ENCODE measurements around the gene DNAJC16.
A peak's percentile ranks its signal among the peaks of the same experiment; 100 is the strongest.
"Not testable (repeated sequence)": the region's sequence is repeated elsewhere in the genome, so short reads cannot be mapped to it uniquely, and the experiment has no call there.

DNAJC16 gene

GRCh38 chr1:15578921-15579682 is 52.5 kb downstream of the DNAJC16 start:
- H3K4me3 ChIP-seq (ENCODE audit: low read depth, low read length), result no peak overlapping the region

GRCh38 chr1:15579683-15580047 is 53.0 kb downstream of the DNAJC16 start:
- no peak overlapping the region for H3K4me3 ChIP-seq (ENCODE audit: low read depth, low read length)

GRCh38 chr1:15583016-15583706 is 56.5 kb downstream of the DNAJC16 start:
- H3K4me3 ChIP-seq (ENCODE audit: low read depth, low read length), result no peak overlapping the region

GRCh38 chr1:15584489-15585363 is 58.1 kb downstream of the DNAJC16 start, which contains the start of gene AGMAT:
Gene AGMAT (minus strand): TSS chr1:15585051. CDS start chr1:15584967, 84 bp downstream.
- H3K4me3 ChIP-seq (ENCODE audit: low read depth, low read length), result peak within 1 kb of the TSS; percentile 45

GRCh38 chr1:15592285-15592684 is 65.6 kb downstream of the DNAJC16 start:
- H3K4me3 ChIP-seq (ENCODE audit: low read depth, low read length), result no peak overlapping the region

GRCh38 chr1:15595809-15596617 is 69.4 kb downstream of the DNAJC16 start:
- no peak overlapping the region for H3K4me3 ChIP-seq (ENCODE audit: low read depth, low read length)

- no peak overlapping the region for H3K4me3 ChIP-seq (ENCODE audit: low read depth, low read length)
These were observed 71.8 kb downstream of the DNAJC16 start for GRCh38 chr1:15598436-15598835.

GRCh38 chr1:15603050-15603965 is 76.7 kb downstream of the DNAJC16 start:
- H3K4me3 ChIP-seq (ENCODE audit: low read depth, low read length), result peak overlapping the region; percentile 48

- not testable (repeated sequence) for H3K4me3 ChIP-seq (ENCODE audit: low read depth, low read length)
These were observed 77.3 kb downstream of the DNAJC16 start for GRCh38 chr1:15603966-15604282.

GRCh38 chr1:15604400-15604799 is 77.8 kb downstream of the DNAJC16 start:
- H3K4me3 ChIP-seq (ENCODE audit: low read depth, low read length), result not testable (repeated sequence)

- H3K4me3 ChIP-seq (ENCODE audit: low read depth, low read length), result no peak overlapping the region
These were observed 79.0 kb downstream of the DNAJC16 start for GRCh38 chr1:15605398-15606383.

GRCh38 chr1:15609631-15610030 is 83.0 kb downstream of the DNAJC16 start:
- no peak overlapping the region for H3K4me3 ChIP-seq (ENCODE audit: low read depth, low read length)

GRCh38 chr1:15610167-15610566 is 83.5 kb downstream of the DNAJC16 start:
- no peak overlapping the region for H3K4me3 ChIP-seq (ENCODE audit: low read depth, low read length)

- peak overlapping the region; percentile 53 for H3K4me3 ChIP-seq (ENCODE audit: low read depth, low read length)
These were observed 89.9 kb downstream of the DNAJC16 start for GRCh38 chr1:15616373-15617172.

GRCh38 chr1:15617173-15618076 is 90.8 kb downstream of the DNAJC16 start, which contains the start of gene DDI2:
Gene DDI2 (plus strand): TSS chr1:15617458. CDS start chr1:15617671, 213 bp downstream.
- peak within 1 kb of the TSS; percentile 99 for H3K4me3 ChIP-seq (ENCODE audit: low read depth, low read length)

- peak overlapping the region; percentile 99 for H3K4me3 ChIP-seq (ENCODE audit: low read depth, low read length)
These were observed 91.5 kb downstream of the DNAJC16 start for GRCh38 chr1:15618077-15618654.
